GM12892 (cell line): ENCODE results near the gene TNFRSF8.

Source experiments
- POLR2A ChIP-seq: IDR thresholded peaks from 2 replicates; pipeline ENCODE4 v1.6.1; 2011; ENCODE audit warnings: low read depth, low read length, control low read depth
- POLR2AphosphoS5 ChIP-seq: IDR thresholded peaks from 2 replicates; pipeline ENCODE4 v1.6.1; 2011; ENCODE audit warnings: low read depth, low read length, control low read depth
- TAF1 ChIP-seq: IDR thresholded peaks from 2 replicates; pipeline ENCODE4 v1.6.1; 2011; ENCODE audit warnings: low read depth, mild to moderate bottlenecking, control low read depth, low read length, borderline replicate concordance

GRCh38 chr1:12186679-12186985, 123.5 kb downstream of the TNFRSF8 start:
- TF ChIP-seq TAF1 = no peak
- no peak for TF ChIP-seq POLR2A
- no peak for TF ChIP-seq POLR2AphosphoS5
